IPS-15b (cell line): Measurements from ENCODE around the gene AMOTL2.

Source experiments
- H3K27me3 ChIP-seq: one replicate; pipeline ENCODE4 v1.6.1; 2013; ENCODE audit warnings: low read length; ENCODE audit not compliant: control insufficient read depth, insufficient read depth
- H3K36me3 ChIP-seq: one replicate; pipeline ENCODE4 v1.6.1; 2013; ENCODE audit warnings: low read length; ENCODE audit not compliant: control insufficient read depth, insufficient read depth
- H3K4me1 ChIP-seq: one replicate; pipeline ENCODE4 v1.6.1; 2013; ENCODE audit warnings: mild to moderate bottlenecking, low read length; ENCODE audit not compliant: control insufficient read depth, insufficient read depth
- H3K4me3 ChIP-seq: one replicate; pipeline ENCODE4 v1.5.1; 2013; ENCODE audit warnings: low read depth, low read length
- H3K9ac ChIP-seq: one replicate; pipeline ENCODE4 v1.6.1; 2013; ENCODE audit warnings: low read depth, mild to moderate bottlenecking, low read length
- H3K9me3 ChIP-seq: one replicate; pipeline ENCODE4 v1.6.1; 2013; ENCODE audit warnings: mild to moderate bottlenecking, low read length; ENCODE audit not compliant: control insufficient read depth, insufficient read depth

Gene AMOTL2

DNA sequence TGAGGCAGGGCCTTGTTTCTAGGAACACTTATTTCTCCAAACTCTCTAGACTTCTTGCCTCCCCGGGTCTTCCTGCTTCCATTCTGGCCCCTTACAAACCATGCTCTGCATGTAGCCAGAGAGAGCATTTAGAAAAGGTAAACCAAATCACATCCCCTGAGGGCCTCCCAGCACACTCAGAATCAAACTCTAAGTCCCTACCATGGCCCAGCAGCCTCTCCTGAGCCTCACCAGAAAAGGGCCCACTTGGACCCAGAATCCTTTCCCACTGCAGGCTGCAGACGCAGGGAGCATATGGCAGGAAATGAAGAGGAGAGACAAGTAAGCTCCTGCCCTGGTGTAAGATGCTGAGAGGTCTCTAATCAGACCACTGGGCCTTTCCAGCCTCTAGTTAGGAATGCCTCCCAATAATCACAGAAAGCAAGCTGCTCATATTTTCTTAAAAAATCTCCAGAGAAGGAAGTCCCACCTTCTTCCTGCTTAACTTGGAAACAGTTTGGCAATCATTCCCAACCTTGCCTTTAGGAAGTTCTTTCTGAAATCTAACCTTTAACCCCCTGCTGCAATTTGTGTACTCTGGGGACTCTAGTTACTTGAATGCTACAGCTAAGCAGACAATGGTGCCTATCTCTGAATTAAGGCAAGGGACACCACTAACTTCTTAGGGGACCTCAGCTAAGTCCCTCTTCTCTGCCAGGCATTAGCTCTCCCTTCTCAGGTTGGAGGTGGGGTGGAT, 4.2 kb downstream of the AMOTL2 start:
- H3K4me3 ChIP-seq: no peak overlapping the region
- H3K9ac ChIP-seq: no peak overlapping the region
- H3K9me3 ChIP-seq: no peaks in the 10 kb centered on the region
- peaks cover 14% of the 10 kb centered on the region for H3K27me3 ChIP-seq
- H3K36me3 ChIP-seq: peaks cover 50% of the 10 kb centered on the region
- peaks cover 14% of the 10 kb centered on the region for H3K4me1 ChIP-seq

DNA sequence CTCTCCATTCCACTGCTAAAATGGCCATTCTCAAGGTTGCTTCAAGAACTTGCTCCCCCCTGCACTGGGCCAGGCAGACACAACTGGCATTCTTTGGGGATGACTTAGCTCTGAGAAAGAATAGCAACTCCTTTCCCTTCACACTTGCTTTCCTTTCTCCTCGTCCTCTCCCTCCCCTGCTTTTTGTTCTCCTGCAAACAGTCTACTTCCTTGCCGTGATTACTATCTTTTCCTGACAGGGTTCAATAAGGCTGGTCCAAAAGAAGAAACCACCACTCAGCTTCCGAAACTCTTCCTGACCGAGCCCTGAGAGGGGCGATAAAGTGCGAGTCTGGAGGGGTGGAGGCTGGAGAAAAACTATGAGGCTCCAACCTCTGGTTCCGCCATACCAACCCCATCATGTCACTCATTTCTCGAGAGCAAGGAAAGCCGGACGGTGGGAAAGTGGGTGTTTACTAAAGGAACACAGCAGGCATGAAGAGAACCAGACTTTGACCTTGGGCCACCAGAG, 5.0 kb downstream of the AMOTL2 start:
- peaks cover 14% of the 10 kb centered on the region for H3K27me3 ChIP-seq
- peaks cover 20% of the 10 kb centered on the region for H3K4me1 ChIP-seq
- H3K36me3 ChIP-seq: peaks cover 50% of the 10 kb centered on the region
- H3K4me3 ChIP-seq: no peak overlapping the region
- no peaks in the 10 kb centered on the region for H3K9me3 ChIP-seq
- H3K9ac ChIP-seq: no peak overlapping the region

DNA sequence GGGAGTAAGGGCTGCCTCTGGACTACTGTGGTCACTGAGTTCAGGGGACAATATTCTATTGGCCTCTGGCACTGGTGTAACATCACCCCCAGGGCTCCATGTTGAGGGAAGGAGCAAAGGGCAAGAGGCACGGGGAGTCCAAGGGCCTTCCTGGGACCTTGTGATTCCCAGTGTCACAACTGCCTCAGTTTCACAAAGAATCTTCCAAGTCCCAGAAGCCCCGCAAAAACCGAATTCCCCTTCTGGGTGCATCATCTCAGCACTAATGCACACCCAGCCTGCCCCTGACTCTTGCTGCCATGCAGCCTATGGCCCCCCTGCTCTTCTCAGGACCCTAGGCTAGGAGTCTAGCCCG, 5.5 kb downstream of the AMOTL2 start:
- Histone ChIP-seq H3K4me1 (peaks cover 20% of the 10 kb centered on the region), H3K4me3 (no peak overlapping the region), H3K9ac (no peak overlapping the region), H3K36me3 (peaks cover 50% of the 10 kb centered on the region), H3K9me3 (no peaks in the 10 kb centered on the region), H3K27me3 (peaks cover 14% of the 10 kb centered on the region)

DNA sequence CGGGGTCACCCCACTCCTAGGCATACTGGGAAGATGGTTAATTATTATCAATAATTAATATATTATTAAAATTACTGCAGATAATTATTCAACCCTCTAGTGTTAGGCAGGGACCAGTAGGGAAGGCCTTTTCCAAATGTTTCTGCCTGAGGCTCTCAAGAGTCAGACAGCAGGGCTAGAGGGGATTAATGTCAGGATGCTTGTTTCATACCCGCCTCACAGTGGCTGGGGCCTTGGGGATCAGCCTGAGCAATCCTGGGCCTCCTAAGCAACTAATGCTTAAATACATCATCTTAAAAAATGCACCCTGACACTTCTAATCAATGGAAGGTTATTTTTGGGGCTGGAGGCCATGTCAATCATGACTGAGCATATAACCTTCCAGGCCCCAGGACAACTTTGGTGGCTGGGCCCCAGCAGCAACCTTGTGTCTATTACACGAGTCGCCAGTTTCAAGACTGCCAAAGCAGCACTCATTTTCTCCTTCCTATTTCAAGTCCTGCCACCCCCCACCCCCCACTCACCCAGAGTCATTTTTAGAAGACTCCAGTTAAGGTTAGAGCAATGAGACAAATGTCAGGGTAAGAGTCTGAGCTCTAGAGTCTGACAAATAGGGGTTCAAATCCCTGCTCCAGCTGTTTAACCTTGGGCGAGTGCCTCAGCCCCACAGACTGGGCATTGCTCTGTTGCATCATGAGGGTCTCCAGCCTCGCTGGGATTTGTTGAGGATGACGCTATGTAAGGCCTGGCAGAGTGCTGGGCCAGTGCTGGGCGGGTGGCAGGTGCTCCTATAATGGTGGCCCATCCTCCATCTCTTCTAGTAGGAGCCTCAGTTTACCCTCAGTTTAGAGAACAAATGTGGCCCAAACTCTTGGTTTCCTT, 6.1 kb downstream of the AMOTL2 start:
- H3K4me1 ChIP-seq: peaks cover 26% of the 10 kb centered on the region
- H3K27me3 ChIP-seq: peaks cover 14% of the 10 kb centered on the region
- H3K9me3 ChIP-seq: no peaks in the 10 kb centered on the region
- peaks cover 50% of the 10 kb centered on the region for H3K36me3 ChIP-seq
- H3K4me3 ChIP-seq: no peak overlapping the region
- no peak overlapping the region for H3K9ac ChIP-seq

DNA sequence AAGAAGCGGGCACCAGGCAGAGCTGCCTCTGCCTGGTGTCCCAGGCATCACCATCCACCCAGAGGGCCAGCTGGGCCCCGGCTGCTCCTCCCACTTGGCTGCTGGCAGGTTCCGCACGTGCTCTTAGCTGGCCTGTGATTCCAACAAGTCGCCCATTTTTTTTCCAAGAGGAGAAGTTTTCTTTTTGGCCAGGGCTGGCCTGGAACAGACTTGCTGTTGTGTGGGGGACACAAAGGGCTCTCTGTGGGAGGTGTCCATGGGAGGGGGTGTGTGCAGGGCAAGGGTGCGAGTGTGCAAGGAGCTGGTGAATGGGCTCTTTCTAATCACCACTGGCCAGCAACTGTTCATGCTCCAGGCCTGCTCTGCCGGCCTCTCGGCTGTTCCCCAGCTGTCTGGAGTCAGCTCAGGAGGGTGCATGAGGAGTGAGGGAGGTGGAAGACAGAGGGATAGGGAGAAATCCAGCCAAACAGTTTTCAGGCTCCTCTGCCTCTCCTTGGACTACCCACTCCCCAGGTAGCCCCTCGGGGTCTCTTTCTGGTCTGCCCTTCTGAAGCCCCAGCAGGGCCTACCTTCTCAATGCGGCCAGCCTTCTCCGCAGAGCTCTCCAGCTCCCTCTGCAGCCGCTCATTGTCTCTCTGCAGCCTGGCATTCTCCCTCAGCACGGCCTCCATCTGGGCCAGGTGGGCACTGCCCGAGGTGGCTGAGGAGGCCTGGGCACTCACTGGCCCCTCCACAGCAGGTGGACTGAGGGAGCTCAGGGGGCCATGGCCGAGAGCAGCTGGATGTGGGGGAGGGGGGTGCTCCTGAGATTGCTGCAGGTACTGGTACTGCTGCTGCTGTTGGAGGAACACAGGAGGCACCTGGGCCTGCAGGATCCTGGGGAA, 7.1 kb downstream of the AMOTL2 start:
- peaks cover 55% of the 10 kb centered on the region for H3K36me3 ChIP-seq

DNA sequence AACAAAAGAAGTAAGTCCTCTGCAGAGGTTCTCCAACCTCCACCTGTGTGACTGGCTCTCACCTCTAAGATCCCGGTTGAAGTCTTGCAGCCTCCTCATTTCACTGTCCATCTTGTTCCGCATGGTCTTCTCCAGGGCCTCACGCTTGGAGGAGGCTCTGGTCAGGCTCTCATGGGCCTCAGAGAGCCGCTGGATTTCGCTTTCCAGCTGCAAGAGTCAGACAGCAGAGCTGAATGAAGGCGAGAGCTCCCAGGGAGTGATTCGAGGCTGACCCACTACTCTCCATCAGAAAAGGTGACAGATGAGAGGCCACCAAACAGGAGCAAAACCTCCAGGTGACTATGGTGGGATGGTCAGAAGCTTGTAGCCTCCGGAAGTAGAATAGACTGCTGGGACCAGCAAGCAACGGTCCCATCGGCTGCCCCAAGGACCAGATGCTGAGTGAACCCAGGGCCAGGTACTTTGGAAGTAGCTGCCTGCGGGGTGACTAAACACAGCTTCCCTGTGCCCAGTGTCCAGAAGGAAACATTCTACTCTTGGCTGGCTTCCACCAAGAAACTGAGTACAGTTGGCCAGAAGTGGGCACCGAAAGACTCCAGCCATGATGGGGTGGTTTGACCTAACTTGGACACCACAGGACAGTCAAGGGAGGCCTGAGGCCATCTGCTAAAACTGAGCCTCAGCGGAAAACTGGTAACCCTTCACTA, 7.9 kb downstream of the AMOTL2 start:
- H3K9me3 ChIP-seq: no peaks in the 10 kb centered on the region
- H3K36me3 ChIP-seq: peaks cover 63% of the 10 kb centered on the region
- H3K27me3 ChIP-seq: peaks cover 3% of the 10 kb centered on the region
- no peak overlapping the region for H3K9ac ChIP-seq
- H3K4me3 ChIP-seq: no peak overlapping the region
- H3K4me1 ChIP-seq: peaks cover 26% of the 10 kb centered on the region

More for the DNA sequence above, 7.1 kb downstream of the AMOTL2 start:
- H3K9ac ChIP-seq: no peak overlapping the region
- H3K4me1 ChIP-seq: peaks cover 33% of the 10 kb centered on the region
- no peaks in the 10 kb centered on the region for H3K9me3 ChIP-seq
- no peak overlapping the region for H3K4me3 ChIP-seq
- H3K27me3 ChIP-seq: peaks cover 8% of the 10 kb centered on the region

DNA sequence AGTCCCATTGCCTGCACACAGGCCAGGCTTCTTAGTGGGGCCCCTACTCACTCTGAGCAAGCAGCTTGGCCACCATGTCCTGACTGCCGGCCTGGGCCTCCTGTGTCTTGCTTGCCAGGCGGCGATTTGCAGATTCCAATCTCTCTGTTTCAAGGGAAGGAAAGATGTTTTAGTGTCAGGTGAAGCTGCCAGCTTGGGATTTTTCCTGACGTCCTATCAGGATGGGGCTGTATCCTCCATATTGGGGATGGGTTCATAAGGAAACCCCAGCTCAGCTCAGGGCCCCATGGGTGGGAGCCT, 8.5 kb downstream of the AMOTL2 start:
- H3K4me1 ChIP-seq: peaks cover 26% of the 10 kb centered on the region
- H3K27me3 ChIP-seq: peaks cover 3% of the 10 kb centered on the region
- no peaks in the 10 kb centered on the region for H3K9me3 ChIP-seq
- H3K4me3 ChIP-seq: no peak overlapping the region
- H3K36me3 ChIP-seq: peaks cover 62% of the 10 kb centered on the region
- no peak overlapping the region for H3K9ac ChIP-seq

DNA sequence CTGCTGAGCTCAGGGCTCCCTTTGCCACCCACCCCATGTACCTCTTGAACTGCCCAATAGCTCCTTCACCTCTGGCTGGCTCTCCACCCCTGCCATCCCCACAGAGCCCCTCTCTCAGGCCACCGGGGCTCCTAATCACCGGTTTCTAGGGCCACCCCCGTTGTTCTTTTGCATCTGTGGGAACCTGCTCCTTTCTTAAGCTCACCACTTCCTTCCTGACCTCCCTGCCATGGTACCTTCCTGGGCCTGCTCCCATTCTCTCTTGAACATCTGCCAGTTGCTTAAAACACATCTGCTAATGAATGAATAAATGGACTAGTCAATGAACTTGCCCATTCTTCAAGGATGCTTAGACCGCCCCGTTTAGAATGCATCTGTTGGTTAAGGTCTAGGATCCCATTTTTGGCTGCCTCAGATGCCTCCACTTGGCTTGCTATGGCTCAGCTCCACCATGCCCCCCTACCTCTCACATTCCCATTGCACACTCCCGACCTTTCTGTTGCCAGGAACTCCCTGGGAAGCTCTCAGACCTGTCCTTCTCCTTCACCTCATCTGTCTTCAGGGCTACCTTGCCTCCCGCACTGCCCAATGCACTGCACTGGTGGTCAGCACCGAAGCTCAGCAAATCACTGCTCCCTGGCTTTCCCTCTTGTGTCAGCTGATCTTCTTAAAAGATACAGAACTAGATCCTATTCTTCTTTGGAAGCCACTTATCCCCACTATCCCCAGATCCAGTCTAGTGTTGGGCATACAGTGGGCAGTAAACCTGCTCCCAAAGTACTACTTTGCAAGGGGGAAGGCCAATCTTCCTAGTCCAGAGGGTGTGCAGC, 9.1 kb downstream of the AMOTL2 start:
- H3K9ac ChIP-seq: no peak overlapping the region

DNA sequence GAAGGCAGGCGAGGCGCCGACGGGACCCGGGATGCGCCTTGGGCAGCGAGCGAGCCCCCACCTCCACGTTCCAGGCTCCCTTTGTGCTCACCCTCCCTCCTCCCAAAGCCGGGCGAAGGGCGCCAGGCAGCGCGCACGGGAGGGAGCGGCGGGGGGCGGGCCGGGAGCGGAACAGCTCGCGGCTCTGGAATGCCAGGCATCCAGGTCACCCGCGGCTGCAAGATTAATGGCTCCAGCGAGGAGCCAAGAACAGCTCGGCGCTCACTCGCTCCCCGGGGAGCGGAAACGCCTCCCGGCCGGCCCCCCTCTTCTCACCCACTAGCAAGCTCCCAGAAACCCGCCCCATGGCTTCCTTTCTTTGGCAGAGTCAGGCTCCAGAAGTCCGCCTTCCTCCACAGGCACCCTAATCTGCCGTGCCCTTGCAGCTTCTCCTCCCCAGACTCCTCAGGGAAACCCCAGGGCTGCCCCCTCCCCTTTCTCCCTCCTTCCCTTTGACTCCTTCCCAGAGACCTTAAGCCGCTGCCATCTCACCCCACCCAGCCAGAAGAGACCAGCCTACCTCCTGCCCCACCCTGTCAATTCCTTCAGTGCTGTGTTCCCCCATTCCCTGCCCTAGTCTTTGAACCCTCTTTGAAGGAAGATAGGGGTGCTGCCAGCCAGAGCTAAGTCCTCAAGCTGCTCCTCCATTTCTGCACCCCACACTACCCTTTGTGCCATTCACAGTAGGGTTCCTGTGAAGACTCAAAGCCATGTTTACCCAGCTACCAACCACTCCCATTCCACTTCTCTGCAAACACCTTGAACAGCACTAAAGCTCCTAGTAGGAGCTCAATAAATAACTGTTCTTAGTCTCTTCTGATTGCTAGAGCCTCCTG, 9.9 kb downstream of the AMOTL2 start:
- Histone ChIP-seq H3K9ac (peak overlapping the region; percentile 54), H3K4me1 (peaks cover 24% of the 10 kb centered on the region), H3K36me3 (peaks cover 67% of the 10 kb centered on the region), H3K4me3 (peak overlapping the region; percentile 35), H3K9me3 (no peaks in the 10 kb centered on the region), H3K27me3 (no peaks in the 10 kb centered on the region)

More for the DNA sequence above, 9.1 kb downstream of the AMOTL2 start:
- Histone ChIP-seq H3K4me3 (no peak overlapping the region), H3K36me3 (peaks cover 61% of the 10 kb centered on the region), H3K9me3 (no peaks in the 10 kb centered on the region), H3K4me1 (peaks cover 24% of the 10 kb centered on the region), H3K27me3 (peaks cover 3% of the 10 kb centered on the region)

DNA sequence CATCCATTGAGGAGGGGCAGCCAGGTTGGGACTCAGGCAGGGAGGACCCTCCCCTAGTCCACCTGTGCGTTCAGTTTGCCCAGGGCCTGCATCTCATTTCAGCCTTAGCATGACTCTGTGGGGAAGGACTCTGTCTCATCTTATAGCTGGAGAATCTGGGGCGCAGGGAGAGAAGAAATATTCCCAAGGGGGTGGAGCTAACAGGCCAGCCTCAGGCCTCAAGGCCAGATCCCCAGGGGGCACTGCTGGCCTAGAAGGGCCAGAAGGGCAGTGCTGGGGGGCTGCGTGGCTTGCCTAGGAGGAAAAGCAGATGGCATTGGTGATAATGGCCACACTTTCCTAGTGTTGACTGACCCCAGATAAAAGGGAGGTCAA, 10.9 kb downstream of the AMOTL2 start:
- peaks cover 67% of the 10 kb centered on the region for H3K36me3 ChIP-seq
- H3K4me3 ChIP-seq: no peak overlapping the region
- peaks cover 24% of the 10 kb centered on the region for H3K4me1 ChIP-seq
- peak overlapping the region; percentile 54 for H3K9ac ChIP-seq
- H3K27me3 ChIP-seq: no peaks in the 10 kb centered on the region
- H3K9me3 ChIP-seq: no peaks in the 10 kb centered on the region
